GF-D8 (cell line): ENCODE measurements around the gene FILIP1L.

Source experiments
- DNase-seq: peaks from one replicate; lab custom pipeline; 2025; lab: John Stamatoyannopoulos, UW

The FILIP1L gene

GRCh38 chr3:99866261-99866761 lies 248.0 kb downstream of the FILIP1L start:
- peak; percentile 76 for DNase-seq

GRCh38 chr3:99865321-99865720 lies 249.0 kb downstream of the FILIP1L start:
- DNase-seq = no peak

GRCh38 chr3:99864289-99864688 lies 250.0 kb downstream of the FILIP1L start:
- DNase-seq = no peak

GRCh38 chr3:99863588-99863987 lies 250.7 kb downstream of the FILIP1L start:
- DNase-seq = no peak

GRCh38 chr3:99863002-99863401 lies 251.3 kb downstream of the FILIP1L start:
- DNase-seq = no peak

GRCh38 chr3:99862208-99862607 lies 252.1 kb downstream of the FILIP1L start:
- DNase-seq = no peak

- DNase-seq = no peak
Measured at GRCh38 chr3:99861216-99861615, 253.1 kb downstream of the FILIP1L start.

- no peak for DNase-seq
Measured at GRCh38 chr3:99859825-99860224, 254.5 kb downstream of the FILIP1L start.

GRCh38 chr3:99858469-99858868 lies 255.8 kb downstream of the FILIP1L start:
- DNase-seq = no peak

- no peak for DNase-seq
Measured at GRCh38 chr3:99857278-99857677, 257.0 kb downstream of the FILIP1L start.

- no peak for DNase-seq
Measured at GRCh38 chr3:99856437-99857220, 257.7 kb downstream of the FILIP1L start.

- no peak for DNase-seq
Measured at GRCh38 chr3:99855900-99856299, 258.4 kb downstream of the FILIP1L start.

GRCh38 chr3:99854756-99855298 lies 259.5 kb downstream of the FILIP1L start:
- no peak for DNase-seq

- DNase-seq = no peak
Measured at GRCh38 chr3:99852851-99853250, 261.4 kb downstream of the FILIP1L start.

GRCh38 chr3:99851955-99852354 lies 262.3 kb downstream of the FILIP1L start:
- DNase-seq = no peak

- peak; percentile 25 for DNase-seq
Measured at GRCh38 chr3:99850608-99851007, 263.7 kb downstream of the FILIP1L start.

- no peak for DNase-seq
Measured at GRCh38 chr3:99848433-99848832, 265.9 kb downstream of the FILIP1L start.

GRCh38 chr3:99846477-99847160 lies 267.7 kb downstream of the FILIP1L start:
- DNase-seq = peak; percentile 23

- no peak for DNase-seq
Measured at GRCh38 chr3:99845999-99846398, 268.3 kb downstream of the FILIP1L start.

- DNase-seq = peak; percentile 72
Measured at GRCh38 chr3:99845331-99845730, 269.0 kb downstream of the FILIP1L start.

- DNase-seq = no peak
Measured at GRCh38 chr3:99843590-99844258, 270.6 kb downstream of the FILIP1L start.

- no peak for DNase-seq
Measured at GRCh38 chr3:99842826-99843589, 271.3 kb downstream of the FILIP1L start.
